HEK293 (cell line): Measurements from ENCODE around the gene RAB6D.

Experiments used
- FEZF1 ChIP-seq: fragments of 450-650 bp; formaldehyde crosslinking; IDR thresholded peaks from 2 replicates; pipeline ENCODE4 v1.5.1; 2016; ENCODE audit warnings: missing biosample characterization, missing genetic modification characterization
- YY1 ChIP-seq: fragments of 450-650 bp; formaldehyde crosslinking; IDR thresholded peaks from 2 replicates; pipeline ENCODE4 v1.5.1; 2018; ENCODE audit warnings: missing biosample characterization, missing genetic modification characterization
- ZBTB7A ChIP-seq: fragments of 450-650 bp; formaldehyde crosslinking; IDR thresholded peaks from 2 replicates; pipeline ENCODE4 v1.5.1; 2016; ENCODE audit warnings: low read depth, missing biosample characterization, missing genetic modification characterization
- ZNF121 ChIP-seq: fragments of 450-650 bp; formaldehyde crosslinking; IDR thresholded peaks from 2 replicates; pipeline ENCODE4 v1.5.1; 2016; ENCODE audit warnings: missing biosample characterization, missing genetic modification characterization
- ZNF184 ChIP-seq: fragments of 450-650 bp; IDR thresholded peaks from 2 replicates; pipeline ENCODE4 v1.5.1; 2018; ENCODE audit warnings: missing biosample characterization, mild to moderate bottlenecking, missing genetic modification characterization
- ZNF302 ChIP-seq: fragments of 450-650 bp; formaldehyde crosslinking; IDR thresholded peaks from 2 replicates; pipeline ENCODE4 v1.5.1; 2016; ENCODE audit warnings: missing biosample characterization, missing genetic modification characterization, low read depth
- ZNF350 ChIP-seq: fragments of 450-650 bp; formaldehyde crosslinking; IDR thresholded peaks from 2 replicates; pipeline ENCODE4 v1.5.0; 2017; ENCODE audit warnings: missing biosample characterization, mild to moderate bottlenecking, missing genetic modification characterization
- ZNF530 ChIP-seq: fragments of 450-650 bp; formaldehyde crosslinking; IDR thresholded peaks from 2 replicates; pipeline ENCODE4 v1.5.1; 2016; ENCODE audit warnings: low read depth, missing biosample characterization, missing genetic modification characterization
- ZNF558 ChIP-seq: fragments of 450-650 bp; formaldehyde crosslinking; IDR thresholded peaks from 2 replicates; pipeline ENCODE4 v1.5.1; 2016; ENCODE audit warnings: missing biosample characterization, missing genetic modification characterization
- TF ChIP-seq, protein P1 (sequence below): fragments of 450-650 bp; formaldehyde crosslinking; IDR thresholded peaks from 2 replicates; pipeline ENCODE4 v1.5.1; 2016; ENCODE audit warnings: missing biosample characterization, missing genetic modification characterization
- TF ChIP-seq, protein P2 (sequence below): fragments of 450-650 bp; formaldehyde crosslinking; IDR thresholded peaks from 2 replicates; pipeline ENCODE4 v1.5.1; 2016; ENCODE audit warnings: missing biosample characterization, missing genetic modification characterization, borderline replicate concordance

DNA sequence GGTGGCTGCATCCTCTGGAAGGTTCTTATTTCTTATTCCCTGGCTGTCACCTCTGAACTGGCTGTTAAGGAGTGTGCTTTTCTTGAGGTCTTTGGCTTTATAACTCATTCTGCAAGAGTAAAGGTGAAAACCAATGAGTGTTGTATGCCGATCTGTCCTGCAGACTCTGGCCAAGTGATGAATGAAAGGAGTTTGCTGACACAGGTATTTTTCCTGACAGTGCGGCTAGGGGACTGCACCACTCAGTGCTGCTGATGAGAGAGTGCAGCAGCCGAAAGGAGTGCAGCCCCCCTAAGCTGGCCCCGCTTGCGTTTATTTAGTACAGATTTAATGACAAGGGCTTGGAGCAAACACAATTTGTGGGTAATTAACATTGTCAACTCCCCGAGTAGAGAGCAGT, 41.8 kb downstream of the RAB6D start:
- TF ChIP-seq YY1 (tag by site-specific recombination) = no peak
- TF ChIP-seq, protein P1, sequence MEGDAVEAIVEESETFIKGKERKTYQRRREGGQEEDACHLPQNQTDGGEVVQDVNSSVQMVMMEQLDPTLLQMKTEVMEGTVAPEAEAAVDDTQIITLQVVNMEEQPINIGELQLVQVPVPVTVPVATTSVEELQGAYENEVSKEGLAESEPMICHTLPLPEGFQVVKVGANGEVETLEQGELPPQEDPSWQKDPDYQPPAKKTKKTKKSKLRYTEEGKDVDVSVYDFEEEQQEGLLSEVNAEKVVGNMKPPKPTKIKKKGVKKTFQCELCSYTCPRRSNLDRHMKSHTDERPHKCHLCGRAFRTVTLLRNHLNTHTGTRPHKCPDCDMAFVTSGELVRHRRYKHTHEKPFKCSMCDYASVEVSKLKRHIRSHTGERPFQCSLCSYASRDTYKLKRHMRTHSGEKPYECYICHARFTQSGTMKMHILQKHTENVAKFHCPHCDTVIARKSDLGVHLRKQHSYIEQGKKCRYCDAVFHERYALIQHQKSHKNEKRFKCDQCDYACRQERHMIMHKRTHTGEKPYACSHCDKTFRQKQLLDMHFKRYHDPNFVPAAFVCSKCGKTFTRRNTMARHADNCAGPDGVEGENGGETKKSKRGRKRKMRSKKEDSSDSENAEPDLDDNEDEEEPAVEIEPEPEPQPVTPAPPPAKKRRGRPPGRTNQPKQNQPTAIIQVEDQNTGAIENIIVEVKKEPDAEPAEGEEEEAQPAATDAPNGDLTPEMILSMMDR (tag by site-specific recombination) = no peak
- no peak for TF ChIP-seq ZNF184
- TF ChIP-seq ZBTB7A (tag by site-specific recombination) = no peak
- TF ChIP-seq, protein P2, sequence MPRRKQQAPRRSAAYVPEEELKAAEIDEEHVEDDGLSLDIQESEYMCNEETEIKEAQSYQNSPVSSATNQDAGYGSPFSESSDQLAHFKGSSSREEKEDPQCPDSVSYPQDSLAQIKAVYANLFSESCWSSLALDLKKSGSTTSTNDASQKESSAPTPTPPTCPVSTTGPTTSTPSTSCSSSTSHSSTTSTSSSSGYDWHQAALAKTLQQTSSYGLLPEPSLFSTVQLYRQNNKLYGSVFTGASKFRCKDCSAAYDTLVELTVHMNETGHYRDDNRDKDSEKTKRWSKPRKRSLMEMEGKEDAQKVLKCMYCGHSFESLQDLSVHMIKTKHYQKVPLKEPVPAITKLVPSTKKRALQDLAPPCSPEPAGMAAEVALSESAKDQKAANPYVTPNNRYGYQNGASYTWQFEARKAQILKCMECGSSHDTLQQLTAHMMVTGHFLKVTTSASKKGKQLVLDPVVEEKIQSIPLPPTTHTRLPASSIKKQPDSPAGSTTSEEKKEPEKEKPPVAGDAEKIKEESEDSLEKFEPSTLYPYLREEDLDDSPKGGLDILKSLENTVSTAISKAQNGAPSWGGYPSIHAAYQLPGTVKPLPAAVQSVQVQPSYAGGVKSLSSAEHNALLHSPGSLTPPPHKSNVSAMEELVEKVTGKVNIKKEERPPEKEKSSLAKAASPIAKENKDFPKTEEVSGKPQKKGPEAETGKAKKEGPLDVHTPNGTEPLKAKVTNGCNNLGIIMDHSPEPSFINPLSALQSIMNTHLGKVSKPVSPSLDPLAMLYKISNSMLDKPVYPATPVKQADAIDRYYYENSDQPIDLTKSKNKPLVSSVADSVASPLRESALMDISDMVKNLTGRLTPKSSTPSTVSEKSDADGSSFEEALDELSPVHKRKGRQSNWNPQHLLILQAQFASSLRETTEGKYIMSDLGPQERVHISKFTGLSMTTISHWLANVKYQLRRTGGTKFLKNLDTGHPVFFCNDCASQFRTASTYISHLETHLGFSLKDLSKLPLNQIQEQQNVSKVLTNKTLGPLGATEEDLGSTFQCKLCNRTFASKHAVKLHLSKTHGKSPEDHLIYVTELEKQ = no peak
- no peak for TF ChIP-seq ZNF121 (tag by site-specific recombination)
- no peak for TF ChIP-seq ZNF350 (tag by site-specific recombination)
- TF ChIP-seq ZNF302 (tag by site-specific recombination) = no peak
- TF ChIP-seq FEZF1 = no peak
- TF ChIP-seq ZNF530 = no peak
- no peak for TF ChIP-seq ZNF558 (tag by site-specific recombination)
